DOHH2 (cell line): ENCODE results near the gene TMEM63B.

ENCODE experiments used
- H3F3A ChIP-seq: fragments of 200-600 bp; sonication (generic), shearing (Covaris generic); 2 replicates; pipeline ENCODE4 v1.6.0; 2016; ENCODE audit warnings: antibody characterized with exemption, mild to moderate bottlenecking; ENCODE audit not compliant: control insufficient read depth, insufficient read depth
- H3K27ac ChIP-seq: fragments of 200-600 bp; sonication (generic); 2 replicates; pipeline ENCODE4 v1.5.1; 2014; ENCODE audit warnings: low read depth, mild to moderate bottlenecking, low read length, moderate library complexity
- H3K27me3 ChIP-seq: fragments of 200-600 bp; sonication (generic); 2 replicates; pipeline ENCODE4 v1.6.1; 2014; ENCODE audit warnings: mild to moderate bottlenecking, low read length, mixed read lengths; ENCODE audit not compliant: control insufficient read depth
- H3K36me3 ChIP-seq: fragments of 200-600 bp; sonication (generic); 2 replicates; pipeline ENCODE4 v1.6.1; 2014; ENCODE audit warnings: mild to moderate bottlenecking, low read length, moderate library complexity, mixed read lengths; ENCODE audit not compliant: control insufficient read depth
- H3K4me1 ChIP-seq: fragments of 200-600 bp; sonication (generic); 2 replicates; pipeline ENCODE4 v1.6.1; 2014; ENCODE audit warnings: mild to moderate bottlenecking, low read length, mixed read lengths; ENCODE audit not compliant: control insufficient read depth
- H3K4me2 ChIP-seq: fragments of 200-600 bp; sonication (generic); 2 replicates; pipeline ENCODE4 v1.6.0; 2014; ENCODE audit warnings: mild to moderate bottlenecking, low read length, moderate library complexity
- H3K4me3 ChIP-seq: fragments of 200-600 bp; sonication (generic); 2 replicates; pipeline ENCODE4 v1.5.1; 2014; ENCODE audit warnings: mild to moderate bottlenecking, low read length, mixed read lengths
- H3K79me2 ChIP-seq: fragments of 200-600 bp; sonication (generic); 2 replicates; pipeline ENCODE4 v1.6.1; 2014; ENCODE audit warnings: mild to moderate bottlenecking, low read length, mixed read lengths; ENCODE audit not compliant: control insufficient read depth
- H3K9me2 ChIP-seq: fragments of 200-600 bp; sonication (generic); replicated peaks from 2 replicates; pipeline ENCODE4 v1.6.1; 2014; ENCODE audit warnings: mild to moderate bottlenecking, low read length, mixed read lengths; ENCODE audit not compliant: control insufficient read depth
- H3K9me3 ChIP-seq: fragments of 200-600 bp; sonication (generic); 2 replicates; pipeline ENCODE4 v1.6.1; 2014; ENCODE audit warnings: antibody characterized with exemption, low read length, mixed read lengths; ENCODE audit not compliant: control insufficient read depth, insufficient read depth
- H4K20me1 ChIP-seq: fragments of 200-600 bp; sonication (generic); 2 replicates; pipeline ENCODE4 v1.6.0; 2014; ENCODE audit warnings: low read depth, mild to moderate bottlenecking, antibody characterized with exemption, low read length, moderate library complexity; ENCODE audit not compliant: control insufficient read depth, insufficient read depth
- EZH2phosphoT487 ChIP-seq: fragments of 200-600 bp; sonication (generic); IDR thresholded peaks from 2 replicates; pipeline ENCODE4 v1.6.1; 2017; ENCODE audit warnings: borderline replicate concordance, mild to moderate bottlenecking, antibody characterized with exemption, low read length, moderate library complexity, mixed read lengths
- TF ChIP-seq, protein P1 (sequence below): fragments of 200-600 bp; sonication (generic); IDR thresholded peaks from one replicate; pipeline ENCODE4 v1.5.1; 2014; ENCODE audit warnings: antibody characterized with exemption, mild to moderate bottlenecking, low read depth, low read length; ENCODE audit not compliant: poor library complexity, severe bottlenecking

Gene TMEM63B

DNA sequence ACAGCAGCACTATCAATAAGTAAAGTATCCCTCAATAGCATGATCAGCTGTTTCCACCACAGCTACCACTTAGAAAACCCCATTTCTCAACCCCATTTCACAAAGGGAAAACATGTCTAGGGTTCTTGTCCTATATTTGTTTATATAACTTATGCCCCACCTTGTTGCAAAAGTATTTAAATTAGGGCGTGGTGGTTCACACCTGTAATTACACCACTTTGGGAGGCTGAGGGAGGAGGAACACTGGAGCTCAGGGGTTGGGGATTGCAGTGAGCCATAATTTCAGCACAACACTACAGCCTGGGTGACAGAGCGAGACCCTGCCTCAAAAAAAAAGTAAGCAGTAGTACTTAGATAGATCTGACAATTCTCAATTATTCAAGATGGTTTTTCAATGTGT is 3.8 kb upstream of the TMEM63B start:
- H3K4me2 ChIP-seq = peak overlapping the region; percentile 72
- peaks cover 60% of the 10 kb centered on the region for H3K36me3 ChIP-seq
- peaks cover 48% of the 10 kb centered on the region for H4K20me1 ChIP-seq

DNA sequence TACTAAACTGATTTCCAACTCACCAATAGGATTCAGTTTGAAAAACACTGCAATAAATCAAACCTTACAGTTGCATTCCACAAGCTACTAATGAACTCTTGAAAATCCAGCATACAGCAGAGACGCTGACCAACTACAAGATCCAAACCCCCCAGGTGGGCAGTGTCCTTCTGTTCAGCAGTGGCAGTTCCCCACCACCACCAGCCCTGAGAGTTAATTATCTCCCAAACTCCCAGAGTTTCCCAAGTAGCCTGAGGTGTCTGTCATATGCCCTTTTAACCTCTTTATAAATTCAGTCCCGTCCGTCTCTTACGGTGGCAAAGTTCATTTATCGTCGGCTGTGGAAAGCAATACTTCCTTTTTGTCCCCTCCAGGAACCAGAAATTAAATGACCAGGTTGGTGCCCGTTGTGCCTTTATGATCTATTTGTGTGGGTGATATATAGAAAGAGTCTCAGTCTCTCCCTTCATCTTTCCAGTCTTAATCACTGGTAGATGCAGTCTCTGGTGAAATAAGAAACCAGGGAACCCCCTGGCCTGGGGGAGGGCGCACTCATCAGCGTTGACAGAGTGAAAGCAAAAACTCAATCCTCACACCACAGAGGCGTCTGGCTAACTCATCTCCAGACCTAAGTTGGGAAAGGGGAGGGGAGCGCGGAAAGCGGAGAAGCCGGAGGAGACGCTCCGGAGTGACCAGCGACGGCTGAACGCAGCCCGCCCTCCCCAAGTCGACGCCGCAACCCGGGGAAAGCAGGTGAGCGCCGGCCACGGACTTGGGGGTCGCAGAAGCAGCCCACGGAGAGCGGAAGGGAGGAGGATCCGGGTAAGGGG is 819 bp upstream of the TMEM63B start:
- Histone ChIP-seq H3K9me2 (no peaks in the 10 kb centered on the region), H3K4me3 (peak overlapping the region; percentile 98)

More for the DNA sequence above, 3.8 kb upstream of the TMEM63B start:
- H3K79me2 ChIP-seq = peaks cover 92% of the 10 kb centered on the region
- peak overlapping the region; percentile 19 for H3K4me3 ChIP-seq
- no peaks in the 10 kb centered on the region for H3K9me3 ChIP-seq
- H3K4me1 ChIP-seq = peaks cover 62% of the 10 kb centered on the region
- H3K27me3 ChIP-seq = peaks cover 3% of the 10 kb centered on the region; the same call in 1 of the 2 replicates
- TF ChIP-seq, protein P1, sequence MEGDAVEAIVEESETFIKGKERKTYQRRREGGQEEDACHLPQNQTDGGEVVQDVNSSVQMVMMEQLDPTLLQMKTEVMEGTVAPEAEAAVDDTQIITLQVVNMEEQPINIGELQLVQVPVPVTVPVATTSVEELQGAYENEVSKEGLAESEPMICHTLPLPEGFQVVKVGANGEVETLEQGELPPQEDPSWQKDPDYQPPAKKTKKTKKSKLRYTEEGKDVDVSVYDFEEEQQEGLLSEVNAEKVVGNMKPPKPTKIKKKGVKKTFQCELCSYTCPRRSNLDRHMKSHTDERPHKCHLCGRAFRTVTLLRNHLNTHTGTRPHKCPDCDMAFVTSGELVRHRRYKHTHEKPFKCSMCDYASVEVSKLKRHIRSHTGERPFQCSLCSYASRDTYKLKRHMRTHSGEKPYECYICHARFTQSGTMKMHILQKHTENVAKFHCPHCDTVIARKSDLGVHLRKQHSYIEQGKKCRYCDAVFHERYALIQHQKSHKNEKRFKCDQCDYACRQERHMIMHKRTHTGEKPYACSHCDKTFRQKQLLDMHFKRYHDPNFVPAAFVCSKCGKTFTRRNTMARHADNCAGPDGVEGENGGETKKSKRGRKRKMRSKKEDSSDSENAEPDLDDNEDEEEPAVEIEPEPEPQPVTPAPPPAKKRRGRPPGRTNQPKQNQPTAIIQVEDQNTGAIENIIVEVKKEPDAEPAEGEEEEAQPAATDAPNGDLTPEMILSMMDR = no peak
- no peak for TF ChIP-seq EZH2phosphoT487
- no peak overlapping the region for H3K27ac ChIP-seq
- H3K9me2 ChIP-seq = no peaks in the 10 kb centered on the region
- H3F3A ChIP-seq = no peaks in the 10 kb centered on the region

DNA sequence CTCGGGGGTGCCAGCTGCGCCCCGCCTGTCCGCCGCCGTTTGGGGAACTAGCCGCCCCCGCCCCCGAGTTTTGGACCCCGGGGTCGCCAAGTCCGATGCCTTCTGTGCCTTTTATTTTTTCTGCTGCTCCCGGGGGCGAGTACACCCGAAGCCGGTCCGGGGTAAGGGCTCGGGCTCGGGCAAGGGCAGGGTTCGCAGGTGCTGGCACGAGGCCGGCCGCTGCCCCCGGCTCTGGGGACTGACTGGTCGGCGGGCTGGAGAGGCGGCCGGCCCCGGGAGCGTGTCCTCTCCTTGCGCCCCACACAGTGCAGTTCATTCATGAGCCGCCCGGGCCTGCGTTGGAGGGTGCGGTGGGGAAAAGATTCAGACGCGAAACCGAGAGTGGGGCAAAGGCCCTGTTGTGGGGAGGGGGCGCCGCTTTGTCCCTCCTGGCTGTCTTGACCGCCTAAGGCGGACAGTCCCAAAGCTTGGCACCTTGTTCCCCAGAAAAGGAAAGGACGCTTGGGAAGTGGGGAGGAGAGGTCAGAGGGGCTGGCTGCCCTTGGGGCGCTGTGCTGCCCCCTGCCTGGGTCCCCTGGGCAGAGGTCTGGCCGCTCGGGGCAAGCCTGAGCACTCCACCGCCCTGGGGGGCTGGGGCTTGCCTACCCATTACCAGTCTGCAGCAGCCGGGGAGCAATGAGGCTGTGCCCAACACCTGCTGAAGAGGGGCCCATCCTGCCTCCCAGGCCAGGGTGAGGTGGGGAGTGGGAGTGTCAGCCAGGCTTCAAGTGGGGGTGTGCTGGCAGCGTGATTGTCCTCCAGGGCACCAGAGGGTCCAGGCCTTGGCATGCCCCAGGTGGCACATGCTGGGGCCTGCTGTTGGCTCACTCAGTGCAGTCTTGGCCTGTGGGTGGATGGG is 915 bp downstream of the TMEM63B start:
- Histone ChIP-seq H3K9me2 (no peaks in the 10 kb centered on the region), H4K20me1 (peaks cover 31% of the 10 kb centered on the region), H3K27me3 (peaks cover 5% of the 10 kb centered on the region; the same call in 1 of the 2 replicates), H3K9me3 (no peaks in the 10 kb centered on the region), H3F3A (0 out of 2 replicates have a peak, but pooled peaks cover 4% of the 10 kb centered on the region), H3K4me3 (peak overlapping the region; percentile 87), H3K79me2 (peaks cover 45% of the 10 kb centered on the region), H3K4me2 (peak overlapping the region; percentile 91), H3K36me3 (peaks cover 34% of the 10 kb centered on the region), H3K4me1 (peaks cover 41% of the 10 kb centered on the region), H3K27ac (no peak overlapping the region)
- TF ChIP-seq, protein P1 = no peak
- TF ChIP-seq EZH2phosphoT487 = no peak

More for the DNA sequence above, 819 bp upstream of the TMEM63B start:
- Histone ChIP-seq H3K4me2 (peak overlapping the region; percentile 72), H3K4me1 (peaks cover 57% of the 10 kb centered on the region), H4K20me1 (peaks cover 37% of the 10 kb centered on the region), H3K27ac (peak overlapping the region; percentile 28; the same call in 1 of the 2 replicates), H3K79me2 (peaks cover 62% of the 10 kb centered on the region), H3K27me3 (peaks cover 5% of the 10 kb centered on the region; the same call in 1 of the 2 replicates), H3K9me3 (no peaks in the 10 kb centered on the region), H3F3A (0 out of 2 replicates have a peak, but pooled peaks cover 4% of the 10 kb centered on the region), H3K36me3 (peaks cover 43% of the 10 kb centered on the region)
- TF ChIP-seq, protein P1 = no peak
